T-cell (primary cell): ENCODE data around the gene CHRNA3. TPM values are rescaled to one million over a fixed set of nuclear protein-coding genes. Genes with fewer than 3 reads are reported as not detected.

Experiments used
- ATAC-seq, 4 experiments: fragments of 200-7000 bp in 3 of 4; fragments of 150-1000 bp in 1 of 4; cut with Tn5 transposase; replicated peaks in 1 of 4; 1 replicate in 3 of 4; 2 replicates in 1 of 4; pipeline ENCODE4 v1.10.0; 2021; ENCODE audit warnings: moderate library complexity in 3 of 4, mild to moderate bottlenecking in 2 of 4, moderate number of reproducible peaks in 1 of 4
- CTCF ChIA-PET, 2 donors: fragments of 300-600 bp; sonication (Branson Sonifier 250); formaldehyde crosslinking; loops; one replicate each; lab custom pipeline; 2022; ENCODE audit warnings: antibody characterized with exemption in 2 of 2; lab: Charles Lee
- POLR2A ChIA-PET, 2 donors: fragments of 300-600 bp; sonication (Branson Sonifier 250); formaldehyde crosslinking; loops; one replicate each; lab custom pipeline; 2022; ENCODE audit warnings: antibody characterized with exemption in 2 of 2; lab: Charles Lee
- DNase-seq, 35 experiments: peaks; one replicate each; pipeline versions ENCODE4 v3.0.0 to v3.0.0-alpha.2; 2013 to 2023
- H3K27ac ChIP-seq: one replicate; pipeline ENCODE4 v1.5.1; 2013; ENCODE audit warnings: low read length
- H3K27me3 ChIP-seq, 2 experiments: replicated peaks in 1 of 2; 1 replicate in 1 of 2; 2 replicates in 1 of 2; pipeline versions ENCODE4 v1.6.1 to v1.7.0; 2013; ENCODE audit warnings: low read length in 1 of 2, mixed read lengths in 1 of 2; ENCODE audit not compliant: control insufficient read depth in 2 of 2, insufficient read depth in 2 of 2; ENCODE audit errors: extremely low read depth in 1 of 2
- H3K36me3 ChIP-seq, 2 donors: 1 replicate in 1 of 2; 2 replicates in 1 of 2; pipeline versions ENCODE4 v1.6.1 to v1.7.0; 2013; ENCODE audit warnings: low read length in 1 of 2; ENCODE audit not compliant: control insufficient read depth in 2 of 2, insufficient read depth in 1 of 2; ENCODE audit errors: extremely low read depth in 1 of 2
- H3K4me1 ChIP-seq, 2 experiments: 1 replicate in 1 of 2; 2 replicates in 1 of 2; pipeline versions ENCODE4 v1.6.1 to v1.7.0; 2013; ENCODE audit warnings: low read length in 2 of 2, mixed read lengths in 1 of 2; ENCODE audit not compliant: insufficient read depth in 2 of 2, control insufficient read depth in 1 of 2; ENCODE audit errors: extremely low read depth in 1 of 2
- H3K4me3 ChIP-seq, 2 donors: 1 replicate in 1 of 2; 2 replicates in 1 of 2; pipeline versions ENCODE4 v1.5.1 to v1.7.0; 2013; ENCODE audit warnings: mild to moderate bottlenecking in 2 of 2, low read length in 1 of 2, moderate library complexity in 1 of 2; ENCODE audit not compliant: control insufficient read depth in 1 of 2; ENCODE audit errors: extremely low read depth in 1 of 2
- H3K9me3 ChIP-seq: 2 replicates; pipeline ENCODE4 v1.7.0; 2013
- H3K27ac Mint-ChIP-seq, 2 donors: one replicate each; pipeline ENCODE4 v1.8.0; 2020 to 2021; ENCODE audit warnings: mild to moderate bottlenecking in 2 of 2, mixed read lengths in 2 of 2
- H3K27me3 Mint-ChIP-seq, 2 donors: one replicate each; pipeline ENCODE4 v1.8.0; 2021 to 2022; ENCODE audit warnings: mixed read lengths in 2 of 2
- H3K36me3 Mint-ChIP-seq: one replicate; pipeline ENCODE4 v1.8.0; 2021; ENCODE audit warnings: mixed read lengths
- H3K4me1 Mint-ChIP-seq, 3 donors: one replicate each; pipeline ENCODE4 v1.8.0; 2020 to 2022; ENCODE audit warnings: mixed read lengths in 3 of 3, mild to moderate bottlenecking in 1 of 3
- H3K4me3 Mint-ChIP-seq, 3 donors: one replicate each; pipeline ENCODE4 v1.8.0; 2020 to 2022; ENCODE audit warnings: mild to moderate bottlenecking in 3 of 3, mixed read lengths in 3 of 3, moderate library complexity in 3 of 3
- H3K9me3 Mint-ChIP-seq, 3 donors: one replicate each; pipeline ENCODE4 v1.8.0; 2020 to 2022; ENCODE audit warnings: mixed read lengths in 3 of 3
- WGBS: methylation state at CpG from one replicate; pipeline ENCODE4 v1.1.5; 2013; ENCODE audit warnings: missing lambda C conversion rate; ENCODE audit not compliant: insufficient coverage; 5-methylcytosine and 5-hydroxymethylcytosine counted together
- total RNA-seq, 35 experiments: library from RNA in 6 of 35; stranded (reverse) in 6 of 35; fragments of 120-200 nt in 1 of 35; gene quantifications; one replicate each; pipeline versions ENCODE4 v1.2.1 to v1.2.4 and lab custom pipeline; 2013 to 2026

The CHRNA3 gene
- total RNA-seq, 5 donors from 2014 or later (not counting 1 experiment from before 2014, with no cell fraction given): not detected

DNA sequence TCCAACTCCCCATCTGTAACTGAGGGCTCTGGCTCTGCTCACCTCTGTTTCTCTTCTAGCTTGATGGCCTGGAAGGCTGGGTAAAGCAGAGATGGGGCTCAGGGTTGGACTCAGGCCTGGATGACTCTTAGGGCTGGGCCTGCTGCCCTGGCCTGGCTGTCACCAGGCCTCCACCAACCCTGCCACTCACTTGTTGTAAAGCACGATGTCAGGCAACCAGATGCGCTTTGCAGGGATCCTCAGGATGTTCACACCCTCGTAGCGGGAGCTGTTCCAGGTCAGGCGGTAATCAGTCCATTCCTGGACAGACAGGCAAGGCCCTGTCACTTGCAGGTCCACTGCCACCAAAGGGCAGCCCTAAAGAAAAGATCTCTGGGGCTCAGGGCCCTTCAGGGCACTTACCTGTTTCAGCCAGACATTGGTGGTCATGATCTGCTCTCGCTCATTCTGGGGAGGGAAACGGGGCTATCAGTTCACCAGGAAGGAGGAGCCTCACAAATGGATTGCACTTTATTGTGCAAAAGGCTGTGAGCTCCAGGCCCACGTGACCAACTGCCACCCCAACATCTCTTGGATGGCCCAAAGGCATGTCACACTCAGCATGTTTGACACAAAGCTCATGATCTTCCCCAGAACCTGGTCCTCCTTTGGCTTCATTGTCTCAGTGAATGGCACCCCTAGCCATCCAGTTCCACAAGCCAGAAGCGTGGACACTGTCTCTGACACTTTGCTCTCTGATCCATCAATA lies 10.3 kb upstream of the CHRNA3 start:
- H3K36me3 Mint-ChIP-seq: peaks cover 2% of the 10 kb centered on the region
- ATAC-seq: no peak

DNA sequence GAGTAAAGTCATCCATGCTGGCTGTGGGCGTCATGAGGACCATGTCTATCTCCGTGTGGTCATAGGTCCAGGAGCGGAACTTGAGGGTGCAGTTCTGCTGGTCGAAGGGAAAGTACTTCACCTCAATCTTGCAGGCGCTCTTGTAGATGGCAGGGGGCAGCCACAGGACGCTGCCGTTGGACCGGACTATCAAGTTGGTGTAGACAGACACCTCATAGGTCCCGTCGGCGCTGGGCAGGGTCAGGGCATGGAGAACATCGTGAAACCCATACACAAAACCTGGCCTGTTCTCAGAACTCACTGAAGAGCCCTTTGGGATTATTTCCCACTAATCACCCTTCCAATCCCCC lies 8.9 kb upstream of the CHRNA3 start:
- no peak for DNase-seq
- no peaks in the 10 kb centered on the region for H3K4me1 Mint-ChIP-seq
- Histone ChIP-seq H3K36me3 (no peaks in the 10 kb centered on the region), H3K9me3 (no peaks in the 10 kb centered on the region), H3K4me1 (no peaks in the 10 kb centered on the region), H3K27me3 (peaks cover 0 to 35% of the 10 kb centered on the region in 2 experiments), H3K27ac (no peak overlapping the region), H3K4me3 (no peak overlapping the region)
- WGBS: 92% methylated on average over 9 of the region's 12 CpGs
- no peak overlapping the region for H3K27ac Mint-ChIP-seq
- ATAC-seq: no peak
- H3K9me3 Mint-ChIP-seq: peaks cover 0 to 15% (median 7%) of the 10 kb centered on the region in 3 donors
- peaks cover 2% of the 10 kb centered on the region for H3K36me3 Mint-ChIP-seq
- ChIA-PET CTCF (interaction anchor here in 1 of 2 donors (0.5 kb wide), 1 partner anchor 13 kb away, joined by 5 read pairs; no protein-coding TSS in a partner anchor), POLR2A (no interaction called here)
- H3K4me3 Mint-ChIP-seq: no peak overlapping the region
- H3K27me3 Mint-ChIP-seq: peaks cover 9 to 40% of the 10 kb centered on the region in 2 donors

More for the DNA sequence above, 10.3 kb upstream of the CHRNA3 start:
- H3K9me3 Mint-ChIP-seq: peaks cover 0 to 15% (median 7%) of the 10 kb centered on the region in 3 donors
- H3K27ac Mint-ChIP-seq: no peak overlapping the region
- Histone ChIP-seq H3K9me3 (no peaks in the 10 kb centered on the region), H3K36me3 (no peaks in the 10 kb centered on the region), H3K27ac (no peak overlapping the region), H3K27me3 (peaks cover 0 to 26% of the 10 kb centered on the region in 2 experiments), H3K4me3 (no peak overlapping the region), H3K4me1 (no peaks in the 10 kb centered on the region)
- 76% methylated on average over 9 of the region's 9 CpGs for WGBS
- no peak overlapping the region for H3K4me3 Mint-ChIP-seq
- ChIA-PET POLR2A (no interaction called here), CTCF (no interaction called here)
- no peaks in the 10 kb centered on the region for H3K4me1 Mint-ChIP-seq
- peaks cover 9 to 39% of the 10 kb centered on the region in 2 donors for H3K27me3 Mint-ChIP-seq
- no peak for DNase-seq

DNA sequence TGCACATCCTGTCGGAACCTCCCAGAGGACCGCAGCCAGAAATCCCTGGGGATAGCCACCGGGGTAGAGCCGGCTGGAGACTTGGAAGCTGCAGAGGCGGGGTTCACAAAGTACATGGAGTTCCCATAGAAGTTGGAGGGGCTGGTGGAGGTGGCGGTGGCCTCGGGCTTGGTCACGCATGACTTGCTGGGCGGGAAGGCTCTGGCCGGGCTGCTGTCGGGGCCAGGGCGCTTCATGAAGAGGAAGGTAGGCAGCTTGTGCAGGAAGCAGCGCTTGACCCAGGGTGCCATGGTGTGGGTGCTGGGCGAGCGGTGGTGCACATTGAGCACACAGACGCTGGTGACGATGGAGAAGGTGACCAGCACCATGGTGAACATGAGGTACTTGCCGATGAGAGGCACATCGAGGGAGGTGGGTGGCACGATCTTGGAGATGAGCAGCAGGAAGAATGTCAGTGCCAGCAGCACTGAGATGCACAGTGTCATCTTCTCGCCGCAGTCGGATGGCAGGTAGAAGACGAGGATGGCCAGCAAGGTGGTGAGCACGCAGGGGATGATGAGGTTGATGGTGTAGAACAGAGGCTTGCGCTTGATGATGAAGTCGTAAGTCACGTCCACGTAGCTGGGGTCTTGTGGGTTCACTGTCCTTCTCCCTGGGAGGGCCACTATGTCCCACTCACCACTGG lies 8.4 kb upstream of the CHRNA3 start:
- Mint-ChIP-seq H3K27me3 (peaks cover 12 to 44% of the 10 kb centered on the region in 2 donors), H3K4me3 (no peak overlapping the region), H3K36me3 (peaks cover 2% of the 10 kb centered on the region), H3K27ac (no peak overlapping the region), H3K9me3 (peaks cover 0 to 15% (median 7%) of the 10 kb centered on the region in 3 donors), H3K4me1 (no peaks in the 10 kb centered on the region)
- Histone ChIP-seq H3K9me3 (no peaks in the 10 kb centered on the region), H3K4me3 (no peak overlapping the region), H3K4me1 (no peaks in the 10 kb centered on the region), H3K27ac (no peak overlapping the region), H3K27me3 (peaks cover 0 to 35% of the 10 kb centered on the region in 2 experiments), H3K36me3 (no peaks in the 10 kb centered on the region)
- WGBS: 86% methylated on average over 26 of the region's 29 CpGs
- ChIA-PET POLR2A (no interaction called here), CTCF (no interaction called here)
- ATAC-seq (no peak), DNase-seq (no peak)

DNA sequence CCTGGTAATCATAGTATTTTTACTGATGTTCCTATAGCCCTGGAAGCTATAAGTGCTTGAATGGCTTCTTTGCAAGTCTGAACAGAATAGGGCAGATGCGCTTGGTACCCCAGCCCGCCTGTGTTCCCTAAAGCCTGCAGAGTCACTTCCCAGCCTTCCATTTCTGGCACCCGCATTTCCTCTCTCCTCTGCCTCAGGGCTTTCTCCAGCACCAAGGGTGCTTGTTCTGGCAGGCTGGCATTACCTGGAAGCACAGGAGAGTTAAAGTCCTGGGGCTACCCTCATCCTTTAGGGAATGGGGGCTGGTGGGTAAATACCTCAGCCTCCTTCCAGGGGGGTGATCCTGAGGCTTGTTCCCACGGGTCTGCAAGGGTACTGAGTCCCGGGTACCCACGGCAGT lies 7.4 kb upstream of the CHRNA3 start:
- Mint-ChIP-seq H3K9me3 (peaks cover 0 to 7% (median 3%) of the 10 kb centered on the region in 3 donors), H3K27me3 (peaks cover 21 to 48% of the 10 kb centered on the region in 2 donors), H3K4me1 (no peaks in the 10 kb centered on the region), H3K36me3 (peaks cover 2% of the 10 kb centered on the region), H3K27ac (no peak overlapping the region), H3K4me3 (no peak overlapping the region)
- H3K27me3 ChIP-seq: peaks cover 0 to 37% of the 10 kb centered on the region in 2 experiments
- no peak overlapping the region for H3K4me3 ChIP-seq
- no peaks in the 10 kb centered on the region for H3K4me1 ChIP-seq
- DNase-seq (no peak), ATAC-seq (no peak)
- ChIA-PET POLR2A (no interaction called here), CTCF (no interaction called here)
- no peak overlapping the region for H3K27ac ChIP-seq
- H3K9me3 ChIP-seq: no peaks in the 10 kb centered on the region
- 64% methylated on average over 5 of the region's 6 CpGs for WGBS
- H3K36me3 ChIP-seq: no peaks in the 10 kb centered on the region

DNA sequence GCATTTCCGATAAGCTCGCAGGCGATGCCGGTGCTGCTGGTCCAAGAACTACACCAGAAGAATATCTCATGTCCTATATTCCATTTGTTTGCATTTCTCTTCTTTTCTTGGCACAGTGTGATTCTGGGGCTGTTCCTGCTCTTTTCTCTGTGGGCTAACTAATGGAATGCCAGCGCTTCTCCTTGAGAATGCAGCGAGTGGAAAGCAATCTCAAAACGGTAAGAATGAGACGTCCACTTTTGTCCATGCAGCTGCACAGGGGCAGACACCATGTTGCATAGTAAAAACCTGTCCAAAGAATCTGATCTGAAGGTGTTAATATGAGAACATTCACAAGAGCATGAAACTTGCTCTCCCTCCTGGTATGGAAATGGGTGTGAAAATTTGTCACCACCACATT lies 6.6 kb upstream of the CHRNA3 start:
- Histone ChIP-seq H3K4me3 (no peak overlapping the region), H3K27me3 (peaks cover 0 to 37% of the 10 kb centered on the region in 2 experiments), H3K36me3 (no peaks in the 10 kb centered on the region), H3K27ac (no peak overlapping the region), H3K4me1 (no peaks in the 10 kb centered on the region), H3K9me3 (no peaks in the 10 kb centered on the region)
- H3K4me1 Mint-ChIP-seq: no peaks in the 10 kb centered on the region
- no peak overlapping the region for H3K27ac Mint-ChIP-seq
- no peak for DNase-seq
- peaks cover 26 to 51% of the 10 kb centered on the region in 2 donors for H3K27me3 Mint-ChIP-seq
- ChIA-PET CTCF (no interaction called here), POLR2A (no interaction called here)
- no peaks in the 10 kb centered on the region for H3K36me3 Mint-ChIP-seq
- H3K4me3 Mint-ChIP-seq: no peak overlapping the region
- ATAC-seq: no peak
- WGBS: 96% methylated on average over 5 of the region's 8 CpGs
- H3K9me3 Mint-ChIP-seq: no peaks in the 10 kb centered on the region

DNA sequence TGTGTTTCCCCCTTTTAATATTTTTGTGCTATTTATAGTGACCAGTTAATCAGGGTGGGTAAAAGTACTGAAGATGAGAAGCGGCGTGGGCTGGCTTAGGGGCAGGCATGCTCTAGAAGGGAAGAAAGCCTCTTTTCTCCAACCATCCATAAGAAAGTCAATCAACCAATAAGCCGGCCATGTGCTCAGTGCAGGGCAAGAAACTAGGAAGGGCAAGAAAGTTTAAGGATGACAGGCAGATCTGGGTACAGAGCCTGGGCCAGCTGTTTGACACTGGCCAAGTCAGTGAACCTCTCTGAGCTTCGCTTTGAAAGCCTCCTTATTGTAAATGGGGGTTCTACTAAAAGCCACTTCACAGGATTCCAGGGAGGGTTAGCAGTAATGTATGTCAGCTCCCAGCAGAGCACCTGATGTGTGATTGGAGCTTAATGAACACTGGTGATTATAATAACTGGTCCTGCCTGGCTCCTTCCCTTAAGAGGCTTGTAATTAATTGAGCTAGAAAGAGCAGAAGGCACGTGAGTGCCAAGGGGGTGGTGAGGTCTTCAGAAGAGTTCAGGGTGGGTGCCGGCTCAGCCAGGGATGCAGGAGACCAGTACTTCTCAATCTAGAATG lies 5.7 kb upstream of the CHRNA3 start:
- POLR2A ChIA-PET: interaction anchor here in 1 of 2 donors (0.5 kb wide), 1 partner anchor 239 kb away, joined by 3 read pairs; no protein-coding TSS in a partner anchor
- Histone ChIP-seq H3K27ac (no peak overlapping the region), H3K4me1 (no peaks in the 10 kb centered on the region), H3K36me3 (no peaks in the 10 kb centered on the region), H3K9me3 (no peaks in the 10 kb centered on the region), H3K27me3 (peaks cover 0 to 43% of the 10 kb centered on the region in 2 experiments), H3K4me3 (no peak overlapping the region)
- 85% methylated on average over 2 of the region's 6 CpGs for WGBS
- no peak overlapping the region for H3K4me3 Mint-ChIP-seq
- peaks cover 3 to 5% (median 4%) of the 10 kb centered on the region in 3 donors for H3K4me1 Mint-ChIP-seq
- no peak for ATAC-seq
- no peak for DNase-seq
- no peaks in the 10 kb centered on the region for H3K36me3 Mint-ChIP-seq
- CTCF ChIA-PET: interaction anchor here in 1 of 2 donors (0.5 kb wide), 1 partner anchor 11 kb away, joined by 8 read pairs; no protein-coding TSS in a partner anchor
- H3K27me3 Mint-ChIP-seq: peaks cover 34 to 55% of the 10 kb centered on the region in 2 donors
- no peak overlapping the region for H3K27ac Mint-ChIP-seq
- H3K9me3 Mint-ChIP-seq: no peaks in the 10 kb centered on the region
